C4-2B (cell line): Measurements from ENCODE around the gene FAM149A.
A peak's percentile ranks its signal among the peaks of the same experiment; 100 is the strongest.

Experiments
- H3K27ac ChIP-seq: fragments of 450-650 bp; 2 replicates; pipeline ENCODE4 v1.5.1; 2017
- CTCF ChIP-seq: fragments of 450-650 bp; conservative IDR thresholded peaks from 2 replicates; pipeline ENCODE4 v1.5.1; 2017; ENCODE audit warnings: mild to moderate bottlenecking
- ZFX ChIP-seq: fragments of 450-650 bp; IDR thresholded peaks from 2 replicates; pipeline ENCODE4 v1.6.1; 2017

The FAM149A gene

GRCh38 chr4:186169945-186170802 is 65.7 kb downstream of the FAM149A start:
- TF ChIP-seq ZFX: no peak
- TF ChIP-seq CTCF: peak; percentile 5; the same call in 1 of the 2 replicates
- H3K27ac ChIP-seq: no peak overlapping the region

- H3K27ac ChIP-seq: no peak overlapping the region
- no peak for TF ChIP-seq CTCF
- TF ChIP-seq ZFX: no peak
Observed at GRCh38 chr4:186170966-186171365, 66.5 kb downstream of the FAM149A start.

- no peak overlapping the region for H3K27ac ChIP-seq
- TF ChIP-seq CTCF: no peak
- TF ChIP-seq ZFX: no peak
Observed at GRCh38 chr4:186172546-186172945, 68.0 kb downstream of the FAM149A start.

GRCh38 chr4:186188107-186188506 is 83.6 kb downstream of the FAM149A start:
- TF ChIP-seq CTCF (no peak), ZFX (no peak)
- no peak overlapping the region for H3K27ac ChIP-seq

GRCh38 chr4:186189656-186190055 is 85.2 kb downstream of the FAM149A start:
- no peak overlapping the region for H3K27ac ChIP-seq
- no peak for TF ChIP-seq ZFX
- no peak for TF ChIP-seq CTCF

GRCh38 chr4:186190581-186191199 is 86.2 kb downstream of the FAM149A start:
- H3K27ac ChIP-seq: peak overlapping the region; percentile 92

More at GRCh38 chr4:186190581-186191199, 86.2 kb downstream of the FAM149A start:
- TF ChIP-seq ZFX: no peak
- no peak for TF ChIP-seq CTCF
